Activated CD4-positive, alpha-beta T cell treated with anti-CD3 and anti-CD28 coated beads, Interleukin-2, amount 10 ng/mL, durations not matched to agents 24 days and 14 days (primary cell): Measurements from ENCODE around the gene FAM98B. TPM values are rescaled to one million over a fixed set of nuclear protein-coding genes. Genes with fewer than 3 reads are reported as not detected.

ENCODE experiments used
- total RNA-seq: library from RNA; stranded (reverse); gene quantifications from 2 replicates; pipeline ENCODE4 v1.2.3, GENCODE V29; 2022

The FAM98B gene
- total RNA-seq, 1 donor from 2014 or later: 71.6 TPM

Other genes starting within 250 kb of the FAM98B start
- 0.44 and 0.71 TPM in 2 replicates for gene SPRED1, start 201.3 kb upstream of the FAM98B start, total RNA-seq
- gene RASGRP1, start 110.7 kb downstream of the FAM98B start, total RNA-seq: 94.4 and 94.7 TPM in 2 replicates